ENCODE measurements around the gene TBC1D4. TPM values are rescaled to one million over a fixed set of nuclear protein-coding genes. Genes with fewer than 3 reads are reported as not detected.
"Not testable (repeated sequence)": the region's sequence is repeated elsewhere in the genome, so short reads cannot be mapped to it uniquely, and the experiment has no call there.

TBC1D4 gene
- total RNA-seq, 1 experiment from 2014 or later: 15.4 TPM

GRCh38 chr13:75353781-75354193 lies 128.2 kb downstream of the TBC1D4 start:
- no TSS peak for BruUV-seq (replicated peaks)
- CTCF ChIA-PET: no interaction called here
- Mint-ChIP-seq H3K4me1 (ENCODE audit: low read depth, unreplicated experiment) (no peaks in the 10 kb centered on the region), H3K27ac (ENCODE audit: unreplicated experiment) (no peak overlapping the region), H3K4me3 (ENCODE audit: low read depth, unreplicated experiment) (no peak overlapping the region), H3K36me3 (ENCODE audit: insufficient read depth, unreplicated experiment) (no peaks in the 10 kb centered on the region), H3K9me3 (ENCODE audit: low read depth, unreplicated experiment) (no peaks in the 10 kb centered on the region), H3K27me3 (ENCODE audit: unreplicated experiment) (no peaks in the 10 kb centered on the region)
- DNase-seq: no peak
- TF ChIP-seq CTCF (IDR thresholded peaks at IDR 0.05; ENCODE audit: unreplicated experiment): no peak
- intact Hi-C loops (cut with micrococcal nuclease; ENCODE audit: unreplicated experiment): no loop called here

GRCh38 chr13:75352641-75353327 lies 129.2 kb downstream of the TBC1D4 start:
- no TSS peak for BruUV-seq (replicated peaks)
- no peaks in the 10 kb centered on the region for H3K4me1 Mint-ChIP-seq (ENCODE audit: low read depth, unreplicated experiment)
- no peak overlapping the region for H3K4me3 Mint-ChIP-seq (ENCODE audit: low read depth, unreplicated experiment)
- no peaks in the 10 kb centered on the region for H3K36me3 Mint-ChIP-seq (ENCODE audit: insufficient read depth, unreplicated experiment)
- H3K9me3 Mint-ChIP-seq (ENCODE audit: low read depth, unreplicated experiment): no peaks in the 10 kb centered on the region
- no peaks in the 10 kb centered on the region for H3K27me3 Mint-ChIP-seq (ENCODE audit: unreplicated experiment)
- CTCF ChIA-PET: no interaction called here
- no peak for DNase-seq
- TF ChIP-seq CTCF (IDR thresholded peaks at IDR 0.05; ENCODE audit: unreplicated experiment): no peak
- intact Hi-C loops (cut with micrococcal nuclease; ENCODE audit: unreplicated experiment): no loop called here
- H3K27ac Mint-ChIP-seq (ENCODE audit: unreplicated experiment): no peak overlapping the region

- H3K27ac Mint-ChIP-seq (ENCODE audit: unreplicated experiment); DNase-seq; CTCF ChIA-PET; BruUV-seq (replicated peaks); intact Hi-C loops (cut with micrococcal nuclease; ENCODE audit: unreplicated experiment); H3K4me1 Mint-ChIP-seq (ENCODE audit: low read depth, unreplicated experiment); H3K4me3 Mint-ChIP-seq (ENCODE audit: low read depth, unreplicated experiment); H3K27me3 Mint-ChIP-seq (ENCODE audit: unreplicated experiment); H3K9me3 Mint-ChIP-seq (ENCODE audit: low read depth, unreplicated experiment); H3K36me3 Mint-ChIP-seq (ENCODE audit: insufficient read depth, unreplicated experiment): not testable (repeated sequence)
Measured at GRCh38 chr13:75351538-75351937, 130.4 kb downstream of the TBC1D4 start.

- H3K9me3 Mint-ChIP-seq (ENCODE audit: low read depth, unreplicated experiment): no peaks in the 10 kb centered on the region
Measured at GRCh38 chr13:75347925-75348324, 134.0 kb downstream of the TBC1D4 start.

More at GRCh38 chr13:75347925-75348324, 134.0 kb downstream of the TBC1D4 start:
- Mint-ChIP-seq H3K36me3 (ENCODE audit: insufficient read depth, unreplicated experiment) (no peaks in the 10 kb centered on the region), H3K27me3 (ENCODE audit: unreplicated experiment) (no peaks in the 10 kb centered on the region), H3K4me1 (ENCODE audit: low read depth, unreplicated experiment) (no peaks in the 10 kb centered on the region), H3K27ac (ENCODE audit: unreplicated experiment) (no peak overlapping the region), H3K4me3 (ENCODE audit: low read depth, unreplicated experiment) (no peak overlapping the region)
- BruUV-seq (replicated peaks): no TSS peak
- intact Hi-C loops (cut with micrococcal nuclease; ENCODE audit: unreplicated experiment): no loop called here
- CTCF ChIA-PET: no interaction called here
- DNase-seq: no peak
- TF ChIP-seq CTCF (IDR thresholded peaks at IDR 0.05; ENCODE audit: unreplicated experiment): no peak
